Stimulated activated naive CD4-positive, alpha-beta T cell treated with Interleukin-2 at 50 U/mL for 16 hours (primary cell): ENCODE data around the gene NUDT5.
"Not testable (repeated sequence)": the region's sequence is repeated elsewhere in the genome, so short reads cannot be mapped to it uniquely, and the experiment has no call there.

ENCODE experiments used
- DNase-seq: peaks from one replicate; lab custom pipeline; 2025; lab: John Stamatoyannopoulos, UW

NUDT5 gene

GRCh38 chr10:12195603-12196506 is at the start of gene NUDT5, which contains the start of gene CDC123:
Gene NUDT5 (minus strand): TSS chr10:12195891. CDS start chr10:12186291, 9,600 bp downstream.
Gene CDC123 (plus strand): TSS chr10:12196188. CDS start chr10:12196246, 58 bp downstream.
- peak; percentile 83 for DNase-seq

- DNase-seq, result no peak
These were observed 48.4 kb upstream of the NUDT5 start for GRCh38 chr10:12243864-12244620.

GRCh38 chr10:12241810-12242529 is 46.3 kb upstream of the NUDT5 start:
- DNase-seq, result peak; percentile 75

- DNase-seq, result no peak
These were observed 43.1 kb upstream of the NUDT5 start for GRCh38 chr10:12238821-12239220.

- no peak for DNase-seq
These were observed 41.9 kb upstream of the NUDT5 start for GRCh38 chr10:12237265-12238220.

- no peak for DNase-seq
These were observed 40.1 kb upstream of the NUDT5 start for GRCh38 chr10:12235796-12236195.

- DNase-seq, result no peak
These were observed 39.5 kb upstream of the NUDT5 start for GRCh38 chr10:12235116-12235694.

- not testable (repeated sequence) for DNase-seq
These were observed 39.0 kb upstream of the NUDT5 start for GRCh38 chr10:12234687-12235086.

- no peak for DNase-seq
These were observed 33.2 kb upstream of the NUDT5 start for GRCh38 chr10:12228851-12229250.

- DNase-seq, result not testable (repeated sequence)
These were observed 30.7 kb upstream of the NUDT5 start for GRCh38 chr10:12226438-12226837.

GRCh38 chr10:12225444-12225843 is 29.8 kb upstream of the NUDT5 start:
- DNase-seq, result no peak

- DNase-seq, result no peak
These were observed 25.9 kb upstream of the NUDT5 start for GRCh38 chr10:12221323-12222298.

GRCh38 chr10:12218991-12219390 is 23.3 kb upstream of the NUDT5 start:
- no peak for DNase-seq

- DNase-seq, result no peak
These were observed 19.1 kb upstream of the NUDT5 start for GRCh38 chr10:12214763-12215218.

GRCh38 chr10:12214093-12214492 is 18.4 kb upstream of the NUDT5 start:
- no peak for DNase-seq

- no peak for DNase-seq
These were observed 17.9 kb upstream of the NUDT5 start for GRCh38 chr10:12213621-12214020.

GRCh38 chr10:12212454-12212853 is 16.8 kb upstream of the NUDT5 start:
- DNase-seq, result no peak

GRCh38 chr10:12208460-12208859 is 12.8 kb upstream of the NUDT5 start:
- DNase-seq, result no peak

- no peak for DNase-seq
These were observed 11.4 kb upstream of the NUDT5 start for GRCh38 chr10:12207114-12207513.
